Breast epithelium (tissue), 4 donors: ENCODE results near the gene BRICD5. TPM values are rescaled to one million over a fixed set of nuclear protein-coding genes. Genes with fewer than 3 reads are reported as not detected.
A peak's percentile ranks its signal among the peaks of the same experiment; 100 is the strongest.

Experiments used
- DNase-seq, 2 donors: peaks; one replicate each; pipeline ENCODE4 v3.0.0-alpha.2; 2019; ENCODE audit warnings: low spot score in 2 of 2
- H3K27ac ChIP-seq, 2 donors: fragments of 200-600 bp; sonication (generic) in 1 of 2; one replicate each; pipeline ENCODE4 v1.5.1; 2016 to 2019; ENCODE audit warnings: mild to moderate bottlenecking in 1 of 2
- H3K27me3 ChIP-seq, 2 donors: fragments of 200-600 bp; sonication (generic) in 1 of 2; one replicate each; pipeline versions ENCODE4 v1.5.1 to v1.6.0; 2017 to 2019; ENCODE audit warnings: control low read depth in 1 of 2, mild to moderate bottlenecking in 1 of 2
- H3K36me3 ChIP-seq: fragments of 200-600 bp; one replicate; pipeline ENCODE4 v1.5.1; 2019
- H3K4me1 ChIP-seq, 2 donors: fragments of 200-600 bp; sonication (generic); one replicate each; pipeline ENCODE4 v1.5.1; 2016 to 2019; ENCODE audit warnings: control low read depth in 1 of 2
- H3K4me3 ChIP-seq, 3 donors: fragments of 200-600 bp; sonication (generic); 1 replicate in 2 of 3; 2 replicates in 1 of 3; pipeline ENCODE4 v1.5.1; 2016 to 2019; ENCODE audit warnings: mild to moderate bottlenecking in 3 of 3, moderate library complexity in 2 of 3
- H3K9me3 ChIP-seq, 2 donors: fragments of 200-600 bp; sonication (generic) in 1 of 2; one replicate each; pipeline ENCODE4 v1.5.1; 2016 to 2019; ENCODE audit warnings: control low read depth in 1 of 2
- POLR2A ChIP-seq: fragments of 450-650 bp; IDR thresholded peaks from one replicate; pipeline ENCODE4 v1.6.1; 2016; ENCODE audit warnings: antibody characterized with exemption, mild to moderate bottlenecking, moderate library complexity
- POLR2AphosphoS5 ChIP-seq, 3 donors: sonication (generic); formaldehyde crosslinking; IDR thresholded peaks; one replicate each; pipeline ENCODE4 v1.6.1; 2017; ENCODE audit warnings: antibody characterized with exemption in 3 of 3
- intact Hi-C: fragments of 100-400 bp; cut with DNase I; formaldehyde crosslinking; loops from one replicate; pipeline ENCODE4 v1.15.1; 2023; ENCODE audit warnings: low total_unique reads
- total RNA-seq, 3 donors: library from RNA; depleted of rRNA; stranded (reverse); fragments of >200 nt; gene quantifications; one replicate each; pipeline ENCODE4 v1.1.0, GENCODE V29; 2016
- TF ChIP-seq, protein P1 (sequence below), 3 donors: fragments of 450-650 bp; IDR thresholded peaks; one replicate each; pipeline ENCODE4 v1.5.1; 2016 to 2017; ENCODE audit warnings: antibody characterized with exemption in 3 of 3, mild to moderate bottlenecking in 3 of 3, moderate library complexity in 3 of 3

BRICD5 gene
- total RNA-seq, 3 donors from 2014 or later: 1.4 to 7.5 (median 5.9) TPM

DNA sequence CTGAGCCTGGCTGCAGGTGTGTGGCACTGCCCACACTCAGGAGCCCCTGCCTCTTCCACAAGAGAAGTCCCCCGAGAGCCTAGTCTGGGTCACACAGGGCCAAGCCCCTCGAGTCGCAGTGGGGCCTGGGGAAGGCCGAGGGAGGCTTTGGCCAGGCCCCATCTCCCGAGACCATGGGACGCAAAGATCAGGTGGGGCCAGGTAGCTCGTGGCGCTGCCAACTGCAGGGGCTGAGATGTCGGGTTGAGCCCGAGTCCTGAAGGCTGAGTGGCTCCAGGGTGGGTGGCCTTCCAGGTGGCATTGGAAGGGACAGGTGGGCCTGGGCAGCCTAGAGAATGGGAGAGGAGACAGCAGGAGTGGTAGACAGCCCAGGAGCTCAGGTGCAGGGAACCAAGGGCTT is 48.8 kb downstream of the BRICD5 start:
- Histone ChIP-seq H3K27ac (peak overlapping the region; percentile 92 to 97), H3K27me3 (no peaks in the 10 kb centered on the region), H3K4me1 (peaks cover 31 to 45% of the 10 kb centered on the region in 2 donors), H3K9me3 (no peaks in the 10 kb centered on the region), H3K36me3 (no peaks in the 10 kb centered on the region), H3K4me3 (peak overlapping the region in 1 of 3 donors; percentile 49)
- intact Hi-C loops: no loop called here
- no peak for DNase-seq
- TF ChIP-seq POLR2AphosphoS5 (IDR thresholded peaks at IDR 0.05) (no peak), POLR2A (no peak)
- TF ChIP-seq, protein P1, sequence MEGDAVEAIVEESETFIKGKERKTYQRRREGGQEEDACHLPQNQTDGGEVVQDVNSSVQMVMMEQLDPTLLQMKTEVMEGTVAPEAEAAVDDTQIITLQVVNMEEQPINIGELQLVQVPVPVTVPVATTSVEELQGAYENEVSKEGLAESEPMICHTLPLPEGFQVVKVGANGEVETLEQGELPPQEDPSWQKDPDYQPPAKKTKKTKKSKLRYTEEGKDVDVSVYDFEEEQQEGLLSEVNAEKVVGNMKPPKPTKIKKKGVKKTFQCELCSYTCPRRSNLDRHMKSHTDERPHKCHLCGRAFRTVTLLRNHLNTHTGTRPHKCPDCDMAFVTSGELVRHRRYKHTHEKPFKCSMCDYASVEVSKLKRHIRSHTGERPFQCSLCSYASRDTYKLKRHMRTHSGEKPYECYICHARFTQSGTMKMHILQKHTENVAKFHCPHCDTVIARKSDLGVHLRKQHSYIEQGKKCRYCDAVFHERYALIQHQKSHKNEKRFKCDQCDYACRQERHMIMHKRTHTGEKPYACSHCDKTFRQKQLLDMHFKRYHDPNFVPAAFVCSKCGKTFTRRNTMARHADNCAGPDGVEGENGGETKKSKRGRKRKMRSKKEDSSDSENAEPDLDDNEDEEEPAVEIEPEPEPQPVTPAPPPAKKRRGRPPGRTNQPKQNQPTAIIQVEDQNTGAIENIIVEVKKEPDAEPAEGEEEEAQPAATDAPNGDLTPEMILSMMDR (IDR thresholded peaks at IDR 0.05): no peak

DNA sequence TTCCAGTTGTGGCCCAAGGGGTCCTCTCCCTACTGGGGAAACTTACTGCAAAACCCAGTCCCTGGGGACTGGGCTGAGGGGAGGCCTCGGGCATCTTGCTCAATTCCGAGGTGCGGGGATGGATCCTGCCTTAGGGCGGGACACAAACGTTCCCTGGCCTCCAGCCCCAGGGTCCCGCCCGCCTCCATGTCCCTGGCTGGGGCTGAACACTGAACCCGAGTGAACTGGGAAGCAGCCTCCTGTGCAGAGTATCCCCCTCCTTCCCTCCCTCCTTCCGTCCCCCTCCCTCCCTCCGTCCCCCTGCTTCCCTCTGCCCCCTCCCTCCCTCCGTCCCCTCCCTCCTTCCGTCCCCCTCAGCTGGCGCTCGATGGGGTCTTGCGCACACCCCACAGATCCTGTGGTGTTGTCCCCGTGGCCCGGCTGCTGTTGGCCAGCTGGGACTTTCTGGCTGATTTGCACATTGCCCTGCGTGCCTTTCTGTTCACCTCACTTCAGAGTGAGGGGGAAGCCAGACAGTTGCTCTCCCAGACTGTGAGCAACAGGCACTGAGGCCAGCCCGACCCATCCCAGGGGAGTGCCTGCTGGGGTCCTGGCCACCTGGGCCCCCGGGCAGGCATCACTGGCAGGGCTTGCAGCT is 49.6 kb downstream of the BRICD5 start:
- Histone ChIP-seq H3K4me1 (peaks cover 37 to 53% of the 10 kb centered on the region in 2 donors), H3K36me3 (no peaks in the 10 kb centered on the region), H3K4me3 (peak overlapping the region in 2 of 3 donors; percentile 38 to 49), H3K27ac (peak overlapping the region; percentile 92 to 97), H3K9me3 (no peaks in the 10 kb centered on the region), H3K27me3 (no peaks in the 10 kb centered on the region)
- TF ChIP-seq, protein P1 (IDR thresholded peaks at IDR 0.05): no peak
- TF ChIP-seq POLR2AphosphoS5 (IDR thresholded peaks at IDR 0.05): peak in 2 of 3 donors; percentile 17 to 29
- intact Hi-C loops: no loop called here
- DNase-seq: no peak

Other genes with a start within 250 kb of the BRICD5 start
- gene RPS2, start 246.0 kb downstream of the BRICD5 start, total RNA-seq: 1,000 to 10,000 TPM; 1,340 to 2,607 (median 1,661) TPM
- gene RNF151, start 244.0 kb downstream of the BRICD5 start, total RNA-seq: under 1 TPM in 1 of 3 donors, not detected in 2; 0.98 TPM
- gene TBL3, start 238.8 kb downstream of the BRICD5 start, total RNA-seq: 10 to 100 TPM; 32.9 to 42.3 (median 33.1) TPM
- under 1 TPM in 2 of 3 donors, not detected in 1; 0.88 to 0.98 TPM for gene NOXO1, start 229.4 kb downstream of the BRICD5 start, total RNA-seq
- gene GFER, start 226.7 kb downstream of the BRICD5 start, total RNA-seq: 10 to 100 TPM; 15.7 to 18.1 (median 17.9) TPM
- 1 to 10 TPM in 1 of 3 donors, under 1 TPM in 2; 0.44 to 2.0 (median 0.64) TPM for gene SYNGR3, start 220.9 kb downstream of the BRICD5 start, total RNA-seq
- 10 to 100 TPM; 16.0 to 25.2 (median 22.2) TPM for gene ZNF598, start 201.0 kb downstream of the BRICD5 start, total RNA-seq
- not detected for gene NPW, start 191.1 kb downstream of the BRICD5 start, total RNA-seq
- gene NHERF2, start 184.0 kb downstream of the BRICD5 start, total RNA-seq: 10 to 100 TPM; 31.5 to 58.3 (median 38.9) TPM
- gene NTHL1, start 163.0 kb downstream of the BRICD5 start, total RNA-seq: 10 to 100 TPM; 10.6 to 27.9 (median 16.1) TPM
- gene TSC2, start 162.9 kb downstream of the BRICD5 start, total RNA-seq: 10 to 100 TPM; 41.6 to 52.4 (median 48.9) TPM
- gene PKD1, start 75.0 kb downstream of the BRICD5 start, total RNA-seq: 100 to 1,000 TPM in 2 of 3 donors, 10 to 100 TPM in 1; 74.2 to 110 (median 107) TPM
- 1 to 10 TPM in 2 of 3 donors, not detected in 1; 3.5 to 3.9 TPM for gene RAB26, start 62.2 kb downstream of the BRICD5 start, total RNA-seq
- 10 to 100 TPM; 28.4 to 35.4 (median 32.5) TPM for gene TRAF7, start 55.1 kb downstream of the BRICD5 start, total RNA-seq
- gene CASKIN1, start 14.3 kb downstream of the BRICD5 start, total RNA-seq: under 1 TPM in 2 of 3 donors, not detected in 1; 0.33 to 0.44 TPM
- gene MLST8, start 5.4 kb downstream of the BRICD5 start, total RNA-seq: 10 to 100 TPM; 42.7 to 48.1 (median 46.5) TPM
- 10 to 100 TPM in 2 of 3 donors, 1 to 10 TPM in 1; 9.1 to 14.7 (median 12.9) TPM for gene PGP, start 4.0 kb upstream of the BRICD5 start, total RNA-seq
- gene E4F1, start 12.7 kb upstream of the BRICD5 start, total RNA-seq: 10 to 100 TPM; 19.0 to 40.2 (median 34.7) TPM
- gene DNASE1L2, start 25.6 kb upstream of the BRICD5 start, total RNA-seq: under 1 TPM in 2 of 3 donors, not detected in 1; 0.59 to 0.66 TPM
- 10 to 100 TPM; 45.4 to 66.2 (median 63.8) TPM for gene ECI1, start 40.7 kb upstream of the BRICD5 start, total RNA-seq
- 100 to 1,000 TPM in 1 of 3 donors, 10 to 100 TPM in 2; 93.1 to 107 (median 97.5) TPM for gene RNPS1, start 57.3 kb upstream of the BRICD5 start, total RNA-seq
- gene ABCA3, start 129.9 kb upstream of the BRICD5 start, total RNA-seq: 1 to 10 TPM; 6.2 to 7.8 (median 6.3) TPM
- gene CCNF, start 218.6 kb upstream of the BRICD5 start, total RNA-seq: 1 to 10 TPM; 1.6 to 2.9 (median 2.7) TPM
- 1 to 10 TPM in 1 of 3 donors, under 1 TPM in 1, not detected in 1; 0.98 to 1.0 TPM for gene TEDC2, start 249.2 kb upstream of the BRICD5 start, total RNA-seq